AG20443 (cell line): ENCODE measurements around the gene SDCCAG8.

ENCODE experiments used
- DNase-seq: peaks from one replicate; pipeline ENCODE4 v3.0.0; 2012; ENCODE audit warnings: low spot score, mixed read lengths

Gene SDCCAG8

DNA sequence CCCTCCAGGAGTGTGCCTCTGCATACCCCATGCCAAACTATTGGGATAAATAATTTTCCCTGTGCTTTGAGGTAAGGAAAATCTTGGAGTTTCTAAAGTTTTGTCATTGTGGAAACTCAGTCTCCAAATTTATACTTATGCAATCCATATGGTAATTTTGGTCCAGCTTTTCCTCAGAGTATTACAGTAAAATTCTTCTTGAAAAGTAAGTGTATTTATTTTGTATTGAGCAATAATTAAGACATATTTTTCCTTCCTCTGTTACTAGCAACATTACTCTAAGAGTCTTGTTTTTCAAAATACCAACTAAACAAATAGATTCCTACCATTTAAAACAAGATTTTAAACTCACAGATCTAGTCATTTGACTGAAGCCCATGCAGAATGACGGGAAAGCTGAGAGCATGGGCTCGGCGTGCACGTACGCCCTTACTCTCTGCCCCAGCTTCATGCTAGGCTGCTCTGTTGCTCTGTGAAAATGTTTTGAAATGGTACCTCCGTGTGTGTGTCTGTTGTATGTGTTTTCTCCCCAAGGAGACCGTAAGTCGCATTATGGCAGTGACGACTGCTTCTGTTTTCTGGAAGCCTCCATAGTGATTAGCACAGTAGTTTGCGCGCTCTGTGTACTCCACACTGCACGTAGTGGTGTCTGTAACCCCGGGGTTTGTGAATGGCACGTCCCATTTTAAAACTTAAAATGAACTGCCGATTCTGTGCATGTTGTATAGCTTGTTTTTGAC is 165.3 kb downstream of the SDCCAG8 start:
- peak; percentile 47 for DNase-seq

DNA sequence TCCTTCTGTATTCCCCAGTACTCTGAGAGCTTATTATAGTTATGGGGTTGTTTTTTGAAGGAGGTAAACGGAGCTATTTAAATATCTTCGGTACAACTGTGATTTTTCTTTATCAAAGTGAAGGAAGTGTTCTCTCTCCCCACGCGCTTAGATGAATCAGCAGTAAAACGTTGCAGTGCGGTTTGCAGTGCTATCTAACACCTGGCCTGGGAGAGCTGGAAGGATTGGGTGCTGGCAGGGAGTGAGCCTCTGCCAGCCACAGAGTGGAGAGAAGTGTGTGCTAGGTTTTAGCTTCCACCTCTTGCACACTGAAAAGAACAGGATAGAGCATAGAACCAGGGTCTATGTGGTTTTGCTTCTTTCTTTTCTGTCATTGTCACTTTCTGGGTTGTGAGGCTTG is 165.9 kb downstream of the SDCCAG8 start:
- DNase-seq = peak; percentile 70

DNA sequence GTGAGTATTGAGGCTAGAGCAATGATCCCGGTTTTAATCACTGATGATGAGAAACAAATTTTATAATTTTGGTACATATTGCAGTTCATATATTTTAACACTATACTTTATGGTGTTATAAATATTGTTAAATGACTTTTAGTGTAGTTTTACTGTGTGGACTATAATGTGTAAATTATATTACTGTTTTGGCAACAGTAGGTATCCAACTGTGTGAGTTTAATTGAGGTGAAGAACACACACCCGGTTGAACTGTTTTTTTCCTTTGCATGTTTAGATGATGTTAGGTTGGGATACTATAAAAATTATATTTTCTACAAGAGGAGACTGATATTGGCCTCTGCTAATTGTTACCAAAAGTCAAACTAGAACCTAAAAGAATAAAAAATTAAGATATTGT is 166.5 kb downstream of the SDCCAG8 start:
- no peak for DNase-seq

DNA sequence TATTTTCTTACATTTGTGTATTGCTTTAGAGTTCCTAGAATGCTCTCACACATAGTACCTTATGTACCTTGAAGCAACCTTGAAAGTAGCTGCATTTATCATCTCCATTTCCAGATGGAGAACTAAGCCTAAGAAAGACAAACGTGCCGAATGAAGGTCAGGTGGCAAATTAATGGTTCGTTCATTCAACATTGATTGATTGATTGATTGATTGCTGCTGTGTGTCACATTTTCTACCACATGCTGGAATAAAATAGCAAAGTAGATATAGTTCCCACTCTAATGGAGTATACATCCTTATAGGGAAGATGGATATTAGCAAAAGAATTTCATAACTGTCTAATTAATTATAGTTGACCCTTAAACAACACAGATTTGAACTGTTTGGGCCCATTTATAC is 172.2 kb downstream of the SDCCAG8 start:
- no peak for DNase-seq

DNA sequence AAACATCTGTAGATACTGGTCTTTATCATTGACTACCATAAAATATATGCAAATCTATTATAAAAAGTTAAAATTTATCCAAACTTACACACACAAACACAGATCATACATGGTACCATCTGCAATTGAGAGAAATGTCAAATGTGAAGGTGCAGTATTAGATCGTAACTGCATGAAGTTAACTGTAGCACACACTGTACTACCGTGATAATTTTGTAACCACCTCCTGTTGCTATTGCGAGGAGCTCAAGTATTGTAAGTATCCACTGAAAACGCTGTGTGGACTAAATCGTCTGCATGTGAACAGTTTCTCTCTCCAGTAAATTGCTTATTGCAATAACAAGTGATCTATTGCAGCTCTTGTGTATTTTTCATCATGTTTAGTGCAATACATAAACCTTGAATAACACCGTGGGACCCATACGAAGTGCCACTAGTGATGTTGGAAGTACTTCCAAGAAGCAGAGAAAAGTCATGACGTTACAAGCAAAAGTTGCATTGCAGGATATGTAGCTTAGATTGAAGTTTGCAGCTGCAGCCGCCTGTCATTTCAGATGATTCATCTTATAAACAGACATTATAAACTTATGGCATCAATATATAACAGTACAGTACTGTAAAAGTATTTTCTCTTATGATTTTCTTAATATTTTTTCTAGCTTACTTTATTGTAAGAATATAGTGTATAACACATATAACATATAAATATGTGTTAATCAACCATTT is 172.9 kb downstream of the SDCCAG8 start:
- DNase-seq = no peak

DNA sequence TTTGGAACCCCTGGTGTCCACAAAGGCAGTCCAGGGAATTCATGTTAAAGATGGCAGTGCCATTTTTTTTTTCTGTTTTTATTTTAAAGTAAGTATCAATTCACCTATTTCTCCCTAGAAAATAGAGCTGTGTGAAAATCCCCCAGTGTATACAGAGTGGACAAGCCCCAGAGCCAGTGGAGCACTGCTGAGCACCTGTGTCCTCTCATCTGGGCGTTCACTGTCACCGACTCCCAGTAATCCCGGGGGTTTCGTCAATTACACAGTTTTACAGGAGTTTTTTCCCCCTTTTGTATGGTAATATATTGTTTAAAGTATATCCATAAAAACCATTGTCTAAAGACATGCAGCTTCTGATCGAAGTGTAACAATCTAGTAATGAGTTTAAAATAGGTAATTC is 175.8 kb downstream of the SDCCAG8 start:
- DNase-seq = no peak

DNA sequence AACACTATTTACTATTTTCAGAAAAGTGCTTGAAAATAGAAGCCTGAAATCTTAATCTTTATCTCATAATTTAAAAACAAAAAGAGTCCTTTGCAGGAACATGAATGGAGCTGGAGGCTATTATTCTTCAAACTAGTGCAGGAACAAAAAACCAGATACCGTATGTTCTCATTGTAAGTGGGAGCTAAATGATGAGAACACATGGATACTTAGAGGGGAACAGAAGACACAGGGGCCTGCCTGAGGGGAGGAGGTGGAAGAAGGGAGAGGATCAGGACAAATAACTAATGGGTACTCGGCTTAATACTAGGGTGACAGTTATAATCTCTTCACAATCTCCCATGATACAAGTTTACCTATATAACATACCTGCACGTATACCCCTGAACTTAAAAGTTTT is 176.3 kb downstream of the SDCCAG8 start:
- no peak for DNase-seq

DNA sequence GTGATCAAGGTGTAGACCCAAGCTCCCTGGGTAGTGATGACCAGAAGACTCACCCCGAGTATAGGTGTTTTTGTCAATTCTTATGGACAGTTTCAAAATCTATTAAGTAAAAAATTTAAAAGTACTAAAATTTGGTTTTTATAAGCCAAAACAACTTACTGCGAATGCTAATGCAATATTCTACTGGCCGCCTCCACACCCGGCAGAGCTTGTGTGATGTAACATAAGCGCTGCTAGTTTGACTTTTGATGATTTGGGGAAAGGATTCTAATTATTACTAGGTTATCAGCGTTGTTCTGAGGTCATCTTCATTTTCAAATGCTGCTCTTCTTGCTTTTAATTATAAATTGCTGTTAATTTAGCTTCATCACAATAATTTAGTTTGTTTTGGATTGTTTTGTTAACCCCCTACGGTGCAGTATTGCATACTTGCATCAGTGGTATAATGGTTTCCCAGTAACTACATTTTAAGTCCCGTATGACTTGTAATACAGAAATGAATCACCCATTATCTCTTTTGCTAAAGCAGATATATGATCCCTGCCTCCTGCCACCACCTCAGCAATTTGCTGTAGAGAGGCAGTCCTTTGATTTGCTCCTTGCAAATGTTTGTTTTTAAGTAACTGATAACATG is 178.0 kb downstream of the SDCCAG8 start:
- DNase-seq = no peak

DNA sequence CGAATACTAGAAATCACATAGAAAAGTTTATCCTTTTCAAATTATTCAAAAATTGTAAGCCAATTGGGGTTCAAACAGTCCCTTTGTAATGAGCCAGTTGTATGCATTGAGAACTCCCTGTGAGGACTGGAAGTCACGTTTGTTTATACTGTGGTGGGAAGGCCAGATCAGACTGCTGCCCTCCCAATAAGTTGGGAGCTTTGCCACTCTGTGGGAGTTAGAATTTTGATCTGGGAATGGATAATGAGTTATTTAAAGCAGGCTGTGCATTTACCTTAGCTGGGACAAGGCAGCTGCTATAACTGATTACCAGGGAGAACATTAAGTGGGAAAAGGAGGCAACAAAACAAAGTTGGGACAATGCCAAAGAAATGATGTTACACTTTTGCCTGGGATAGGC is 178.8 kb downstream of the SDCCAG8 start:
- no peak for DNase-seq

DNA sequence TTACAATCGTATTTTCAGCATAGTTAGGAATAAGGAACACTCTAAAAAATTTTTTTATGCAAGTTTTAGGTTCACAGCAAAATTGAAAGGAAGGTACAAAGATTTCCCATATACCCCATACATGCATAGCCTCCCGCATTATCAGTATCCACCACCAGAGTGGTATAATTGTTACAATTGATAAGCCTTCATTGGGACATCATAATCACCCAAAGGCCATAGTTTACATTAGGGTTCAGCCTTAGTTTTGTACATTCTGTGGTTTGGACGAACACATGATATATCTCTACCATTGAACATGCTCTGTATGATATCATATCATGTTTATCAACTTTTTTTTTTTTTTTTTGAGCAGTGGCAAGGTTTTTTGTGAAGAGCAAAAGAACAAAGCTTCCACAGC is 180.0 kb downstream of the SDCCAG8 start:
- DNase-seq = no peak

DNA sequence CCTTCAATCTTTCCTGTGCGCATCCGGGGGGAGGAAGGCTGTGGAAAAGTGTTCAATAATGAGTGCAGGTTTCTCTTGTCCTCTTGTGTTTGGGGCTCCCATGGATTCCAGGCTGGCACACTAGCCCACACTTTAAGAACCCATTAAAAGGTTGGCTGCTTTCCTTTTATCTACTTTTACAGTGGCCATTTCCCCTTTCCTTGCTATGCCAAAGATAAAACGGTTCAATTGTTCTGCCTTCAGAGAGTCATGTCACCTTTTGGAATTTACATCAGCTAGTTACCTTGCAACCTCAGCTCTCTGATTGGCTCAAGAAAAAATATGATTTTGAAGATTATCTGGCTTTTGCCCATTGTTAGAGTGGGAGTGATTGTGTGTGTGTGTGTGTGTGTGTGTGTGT is 182.3 kb downstream of the SDCCAG8 start:
- no peak for DNase-seq

DNA sequence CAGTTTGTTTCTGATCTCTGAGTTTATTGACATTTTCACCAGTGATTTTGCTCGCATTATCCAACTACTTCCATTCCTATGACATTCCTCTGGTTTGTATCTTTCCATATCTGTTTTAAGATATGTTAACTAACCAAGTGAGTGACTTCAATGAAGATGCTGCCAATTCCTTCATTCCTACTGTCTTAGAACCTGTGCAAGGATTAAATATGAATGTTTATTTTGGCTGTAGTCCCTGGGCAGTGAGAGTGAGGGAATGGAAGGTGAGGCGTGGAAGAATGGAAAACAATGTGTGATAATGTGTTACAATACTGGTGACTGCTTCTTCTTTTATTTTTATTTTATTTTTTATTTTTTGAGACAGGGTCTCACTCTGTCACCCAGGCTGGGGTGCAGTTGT is 183.0 kb downstream of the SDCCAG8 start:
- DNase-seq = no peak

DNA sequence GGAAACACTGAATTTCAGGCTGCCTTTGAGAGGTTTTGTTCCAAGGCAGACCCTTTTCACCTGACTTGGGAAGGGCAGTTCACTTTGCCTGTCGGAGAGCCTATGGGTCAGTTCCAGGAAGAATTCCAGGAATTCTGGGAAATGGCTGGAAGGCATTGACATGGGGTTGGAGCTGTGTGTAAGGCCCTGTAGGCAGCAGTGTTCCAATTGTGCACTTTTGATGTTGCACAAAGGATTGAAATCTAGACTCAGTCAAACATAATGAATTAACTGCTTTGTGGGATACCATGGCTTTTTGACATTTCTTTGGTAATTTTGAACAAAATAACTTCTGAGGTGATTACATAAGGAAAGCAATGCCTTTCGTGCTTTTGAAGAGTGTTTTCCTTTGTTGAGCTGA is 184.6 kb downstream of the SDCCAG8 start:
- DNase-seq = no peak

DNA sequence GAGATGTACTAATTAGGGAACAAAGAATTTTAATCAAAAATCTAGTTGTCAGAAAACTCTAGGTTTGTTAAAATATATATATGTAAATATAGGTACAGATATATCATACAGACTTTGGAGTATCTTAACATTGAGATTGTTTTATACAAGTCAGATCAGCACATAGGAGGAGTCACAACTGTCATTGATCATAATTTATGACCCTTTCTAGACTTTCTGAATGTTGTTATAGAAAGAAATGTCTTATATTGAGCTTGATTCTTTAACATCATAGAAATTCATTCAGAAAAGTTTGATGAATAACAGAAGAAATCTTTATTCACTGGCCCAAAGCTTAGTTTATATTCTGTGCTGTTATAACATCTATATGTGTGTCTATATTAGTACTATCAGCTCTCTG is 185.8 kb downstream of the SDCCAG8 start:
- no peak for DNase-seq

DNA sequence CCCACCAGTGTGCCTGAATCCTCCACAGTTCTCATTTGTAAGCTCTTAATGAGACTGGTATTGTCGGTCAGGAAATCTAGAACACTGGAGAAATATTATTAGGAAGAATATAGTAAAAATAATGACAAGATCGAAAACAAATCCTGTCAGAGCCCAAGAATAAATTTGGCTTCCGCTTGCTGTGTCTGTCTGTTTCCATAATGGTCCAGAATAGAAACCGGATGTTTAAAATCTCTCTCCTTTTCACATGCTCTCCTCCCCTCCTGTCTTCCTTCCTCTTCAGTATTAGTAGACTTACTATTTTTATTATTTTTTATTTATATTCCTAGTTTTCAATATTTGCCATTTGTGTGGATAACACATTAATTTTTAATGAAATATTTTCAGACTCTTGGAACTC is 187.7 kb downstream of the SDCCAG8 start:
- DNase-seq = no peak

DNA sequence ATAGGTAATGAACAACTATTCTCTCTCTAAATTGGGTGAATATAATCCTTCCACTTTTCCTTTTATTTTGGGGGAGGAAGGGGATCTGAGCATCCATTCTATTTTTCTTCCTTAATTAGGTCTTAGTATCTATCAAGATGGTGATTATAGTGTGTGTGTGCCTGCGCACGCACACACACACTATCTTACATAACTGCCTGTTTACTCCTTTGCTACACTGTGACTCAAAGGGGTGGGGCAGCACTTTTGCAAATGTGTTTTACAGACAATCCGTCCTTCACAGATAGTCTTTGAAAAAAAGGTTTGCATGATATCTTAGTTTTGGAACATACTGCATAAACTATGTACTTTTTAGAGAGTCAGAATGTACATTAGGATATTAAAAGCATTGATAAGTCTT is 191.5 kb downstream of the SDCCAG8 start:
- DNase-seq = peak; percentile 84

DNA sequence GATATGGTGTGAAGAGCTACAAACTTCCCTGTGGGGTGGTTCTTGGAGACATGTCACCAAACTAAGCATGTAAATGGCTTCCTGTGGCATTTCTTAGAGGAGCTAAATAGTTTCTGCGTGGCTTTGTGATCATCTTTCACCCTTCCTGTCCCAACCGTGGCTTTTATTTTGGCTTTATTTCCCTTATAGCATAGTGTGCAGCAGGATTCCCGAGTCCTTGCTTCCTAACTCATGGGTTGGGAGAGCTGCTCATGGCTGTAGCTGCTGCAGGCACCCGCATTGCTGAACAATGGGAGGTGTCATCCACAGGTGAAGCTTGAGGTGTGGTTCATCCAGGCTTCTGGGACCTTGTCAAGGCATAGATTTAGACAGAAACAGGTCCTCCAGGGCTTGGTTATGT is 192.0 kb downstream of the SDCCAG8 start:
- DNase-seq = no peak

DNA sequence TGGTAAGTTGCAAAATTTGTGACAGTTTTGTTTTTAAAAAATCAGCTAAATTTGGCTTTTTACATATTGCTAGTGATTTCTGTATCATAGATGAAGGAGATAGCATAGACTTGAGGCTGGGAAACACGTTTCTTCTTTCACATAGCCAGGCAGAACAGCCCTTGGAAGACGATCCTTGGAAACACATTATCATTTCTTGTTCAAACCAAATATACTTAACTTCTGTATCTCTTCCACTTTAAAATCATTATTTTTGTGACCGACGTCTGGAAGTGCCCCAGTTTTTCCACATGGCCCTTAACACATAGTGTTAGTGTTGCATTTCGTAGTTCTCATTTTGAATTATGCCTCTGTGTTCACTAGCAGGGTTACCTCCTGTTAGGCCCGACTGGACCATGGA is 193.5 kb downstream of the SDCCAG8 start:
- DNase-seq = no peak

DNA sequence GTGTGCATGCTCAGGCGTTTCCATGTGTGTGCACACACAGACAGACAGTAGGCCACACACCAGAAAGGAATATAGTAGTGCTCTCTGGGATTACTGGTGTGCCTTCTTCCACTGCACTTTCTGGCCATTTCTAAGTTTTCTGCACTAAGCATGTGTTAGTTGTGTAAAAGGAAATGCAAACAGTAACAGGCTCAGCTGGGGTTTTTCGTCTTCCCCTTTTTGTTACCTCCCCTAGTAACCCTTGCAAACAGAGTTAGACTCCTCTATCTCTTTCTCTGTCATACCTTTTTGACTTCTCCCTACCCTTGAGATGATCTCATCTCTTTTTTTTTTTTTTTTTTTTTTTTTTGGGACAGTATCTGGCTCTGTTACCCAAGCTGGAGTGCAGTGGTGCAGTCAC is 196.3 kb downstream of the SDCCAG8 start:
- no peak for DNase-seq

DNA sequence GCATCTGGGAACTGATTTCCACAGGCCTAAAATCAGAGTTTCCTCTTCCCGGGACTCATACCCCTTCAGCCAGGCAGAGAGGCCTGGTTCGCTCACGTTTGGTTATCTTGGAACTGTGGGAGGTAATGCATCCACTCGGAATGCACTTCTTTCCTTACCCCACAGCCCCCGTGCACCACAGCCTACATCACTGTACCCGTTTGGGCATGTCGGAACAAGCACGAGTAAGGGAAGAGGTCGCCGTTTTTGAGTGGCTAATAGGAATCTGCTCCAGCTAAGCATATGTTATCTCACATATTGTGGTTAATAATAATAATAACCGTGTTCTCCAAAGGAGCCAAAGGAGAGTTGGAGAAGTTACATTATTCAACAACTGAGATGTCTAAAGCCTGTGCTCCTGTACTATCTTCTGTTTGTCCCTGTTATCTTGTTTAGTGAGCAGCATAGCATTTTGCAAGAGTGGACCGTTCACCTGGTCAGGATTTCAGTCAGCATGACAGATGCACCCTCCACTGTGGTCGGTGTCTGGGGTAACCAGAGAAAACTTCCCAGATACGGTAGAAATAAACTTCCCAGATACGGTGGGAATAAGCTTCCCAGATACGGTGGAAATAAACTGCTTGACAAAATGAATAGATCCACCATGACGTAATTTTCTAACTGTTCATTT is 198.6 kb downstream of the SDCCAG8 start:
- no peak for DNase-seq

DNA sequence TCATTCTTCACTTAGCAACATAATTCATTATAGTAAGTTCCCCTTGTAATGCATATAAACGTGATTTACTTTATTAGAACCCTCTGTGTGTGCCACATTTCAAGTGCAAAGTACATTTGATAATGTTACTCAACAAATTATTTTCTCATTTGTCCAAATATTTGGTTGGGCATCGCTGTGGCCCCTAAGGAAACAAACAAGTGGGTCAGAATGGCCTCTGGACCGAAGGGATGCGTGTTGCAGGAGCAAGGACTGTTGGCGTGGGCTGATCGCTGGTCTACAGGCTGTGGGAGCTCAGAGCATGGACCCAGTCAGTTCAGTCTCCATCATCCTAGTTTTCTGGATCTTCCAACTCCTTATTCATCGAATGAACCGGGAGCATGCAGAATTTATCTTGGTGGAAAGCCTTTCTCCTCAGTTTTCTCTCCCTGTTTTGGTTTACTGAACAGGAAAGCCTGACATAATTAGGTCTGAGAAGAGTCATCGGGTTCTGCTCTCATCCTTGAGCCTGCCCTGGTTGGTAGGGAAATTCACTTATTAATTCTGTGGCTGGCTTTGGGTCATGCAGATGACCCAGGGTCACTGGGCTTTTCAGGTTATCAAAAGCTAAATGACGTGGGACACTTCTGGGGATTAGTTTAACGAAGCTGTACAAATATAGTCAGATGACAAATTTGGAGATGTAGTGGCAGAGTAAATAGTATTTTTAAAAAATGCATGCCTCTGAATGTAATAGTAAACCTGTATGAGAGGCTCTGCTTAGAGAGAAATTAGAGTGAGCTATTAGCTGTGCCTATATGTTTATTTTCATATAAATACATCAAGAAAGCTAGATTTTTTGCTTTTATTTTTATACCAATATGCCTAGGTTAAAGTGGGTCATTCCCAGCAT is 200.2 kb downstream of the SDCCAG8 start:
- DNase-seq = no peak
